Kidney epithelial cell (primary cell): ENCODE measurements around the gene SOX18. TPM values are rescaled to one million over a fixed set of nuclear protein-coding genes. Genes with fewer than 3 reads are reported as not detected.

Source experiments
- DNase-seq: peaks from one replicate; pipeline ENCODE4 v3.0.0-alpha.2; 2010; ENCODE audit warnings: low read depth
- H3K27me3 ChIP-seq: 2 replicates; pipeline ENCODE4 v1.6.0; 2011; ENCODE audit warnings: low read length; ENCODE audit not compliant: control insufficient read depth, insufficient read depth
- H3K36me3 ChIP-seq: 2 replicates; pipeline ENCODE4 v1.5.1; 2011; ENCODE audit warnings: low read length; ENCODE audit not compliant: control insufficient read depth, insufficient read depth
- H3K4me3 ChIP-seq: 2 replicates; pipeline ENCODE4 v1.5.1; 2011; ENCODE audit warnings: low read depth, mild to moderate bottlenecking, control low read depth, low read length
- CTCF ChIP-seq: IDR thresholded peaks from 2 replicates; pipeline ENCODE4 v1.5.1; 2011; ENCODE audit warnings: mild to moderate bottlenecking, moderate library complexity, low read length, control low read depth, inconsistent platforms; ENCODE audit not compliant: insufficient read depth, poor library complexity, severe bottlenecking
- total RNA-seq: library from RNA; depleted of rRNA; stranded (reverse); fragments of >200 nt; gene quantifications from 2 replicates; pipeline ENCODE4 v1.2.3, GENCODE V29; 2015

SOX18 gene
- total RNA-seq, 1 donor from 2014 or later, result 0.04 TPM

- Histone ChIP-seq H3K27me3 (peaks cover 10% of the 10 kb centered on the region), H3K36me3 (peaks cover 1% of the 10 kb centered on the region), H3K4me3 (no peak overlapping the region)
- no peak for DNase-seq
- no peak for TF ChIP-seq CTCF
These were observed 16.5 kb downstream of the SOX18 start for GRCh38 chr20:64032706-64033624.

- peaks cover 2% of the 10 kb centered on the region for H3K36me3 ChIP-seq
- no peak for DNase-seq
- no peak overlapping the region for H3K4me3 ChIP-seq
- no peaks in the 10 kb centered on the region for H3K27me3 ChIP-seq
- TF ChIP-seq CTCF, result no peak
These were observed 17.6 kb downstream of the SOX18 start for GRCh38 chr20:64031822-64032314.

GRCh38 chr20:64030371-64031134 lies 18.9 kb downstream of the SOX18 start:
- Histone ChIP-seq H3K4me3 (no peak overlapping the region), H3K27me3 (no peaks in the 10 kb centered on the region), H3K36me3 (peaks cover 2% of the 10 kb centered on the region)
- no peak for TF ChIP-seq CTCF
- no peak for DNase-seq

- no peak for TF ChIP-seq CTCF
- H3K36me3 ChIP-seq, result peaks cover 4% of the 10 kb centered on the region
These were observed 19.9 kb downstream of the SOX18 start for GRCh38 chr20:64029293-64030117.

GRCh38 chr20:64027981-64028685 lies 21.3 kb downstream of the SOX18 start:
- TF ChIP-seq CTCF, result no peak
- Histone ChIP-seq H3K36me3 (peaks cover 4% of the 10 kb centered on the region), H3K27me3 (no peaks in the 10 kb centered on the region), H3K4me3 (no peak overlapping the region)
- DNase-seq, result no peak

More at GRCh38 chr20:64029293-64030117, 19.9 kb downstream of the SOX18 start:
- H3K27me3 ChIP-seq, result no peaks in the 10 kb centered on the region
- no peak overlapping the region for H3K4me3 ChIP-seq
- DNase-seq, result no peak
